Heart right ventricle (tissue), 16 donors: ENCODE data around the gene BABAM2. TPM values are rescaled to one million over a fixed set of nuclear protein-coding genes. Genes with fewer than 3 reads are reported as not detected.

Experiments used
- ATAC-seq, 8 donors: fragments of 200-7000 bp; cut with Tn5 transposase; one replicate each; pipeline ENCODE4 v1.9.1; 2020; ENCODE audit warnings: mild to moderate bottlenecking in 8 of 8, moderate library complexity in 8 of 8, moderate number of reproducible peaks in 1 of 8
- DNase-seq, 2 donors: peaks; one replicate each; pipeline ENCODE4 v3.0.0-alpha.2; 2020
- H3K27ac ChIP-seq, 10 donors: fragments of 200-600 bp; sonication (generic) in 2 of 10; one replicate each; pipeline versions ENCODE4 v1.5.0 to v1.8.0; 2020 to 2022; ENCODE audit warnings: mild to moderate bottlenecking in 3 of 10
- H3K27me3 ChIP-seq, 7 donors: fragments of 200-600 bp; one replicate each; pipeline ENCODE4 v1.8.0; 2021 to 2022; ENCODE audit warnings: mild to moderate bottlenecking in 2 of 7
- H3K36me3 ChIP-seq, 9 donors: fragments of 200-600 bp; sonication (generic) in 1 of 9; one replicate each; pipeline versions ENCODE4 v1.5.0 to v1.8.0; 2020 to 2022; ENCODE audit warnings: mild to moderate bottlenecking in 2 of 9
- H3K4me1 ChIP-seq, 9 donors: fragments of 200-600 bp; sonication (generic) in 1 of 9; one replicate each; pipeline versions ENCODE4 v1.5.0 to v1.8.0; 2020 to 2022; ENCODE audit warnings: mild to moderate bottlenecking in 4 of 9
- H3K4me3 ChIP-seq, 10 donors: fragments of 200-600 bp; sonication (generic) in 2 of 10; one replicate each; pipeline versions ENCODE4 v1.5.0 to v1.8.0; 2020 to 2022; ENCODE audit warnings: mild to moderate bottlenecking in 7 of 10, moderate library complexity in 2 of 10
- H3K9me3 ChIP-seq, 11 donors: fragments of 200-600 bp in 10 of 11; sonication (generic) in 2 of 11; one replicate each; pipeline versions ENCODE4 v1.5.0 to v1.8.0; 2013 to 2022; ENCODE audit warnings: mild to moderate bottlenecking in 2 of 11, control low read depth in 1 of 11, moderate library complexity in 1 of 11
- CTCF ChIP-seq, 9 donors: fragments of 200-600 bp; sonication (generic) in 2 of 9; IDR thresholded peaks; one replicate each; pipeline versions ENCODE4 v1.5.0 to v1.8.0; 2021 to 2022; ENCODE audit warnings: antibody characterized with exemption in 9 of 9, mild to moderate bottlenecking in 5 of 9, moderate library complexity in 1 of 9
- WGBS, 2 donors: extraction: QIAGEN DNeasy Blood & Tissue Kit; methylation state at CpG; one replicate each; pipeline ENCODE4 v1.1.7; 2013; ENCODE audit warnings: inconsistent platforms in 1 of 2; 5-methylcytosine and 5-hydroxymethylcytosine counted together
- intact Hi-C, 10 donors: fragments of 100-400 bp; cut with DNase I; formaldehyde crosslinking; loops; one replicate each; pipeline versions ENCODE4 v1.11.1 to v1.14.2; 2022
- polyA plus RNA-seq, 2 donors: library from polyadenylated mRNA; stranded (reverse); fragments of 200-250 nt; gene quantifications; one replicate each; pipeline ENCODE4 v1.2.3, GENCODE V29; 2013
- total RNA-seq, 10 donors: library from RNA; stranded (reverse); fragmentation: NEBNext Ultra II Directional in 3 of 10; extraction: Animal tissue kit (Norgen Biotek cat#: 25700) in 3 of 10; gene quantifications; one replicate each; pipeline versions ENCODE4 v1.2.1 to v1.2.4, GENCODE V29; 2021 to 2023
- donor health status: Arrhythmogenic right ventricular cardiomyopathy.
- donor health status: ischemic (EF 13 %, LVEDD 7.1; RV severe dilation, severe dysfunction).
- donor health status: healthy with polysubstance abuse.
- donor health status: DM: no; HTN: yes; CAD: no.
- donor health status: DM: no; HTN: no; CAD: no.
- donor health status: ischemic (EF 25% LVEDD 6.9; RV normal size, moderate dysfunction).
- donor health status: ischemic (EF 25% LVEDD 5.7; RV mildly dilated, moderate dysfunction).
- donor health status: healthy.
- donor health status: DM: yes; HTN: yes; CAD: no.
- donor health status: Ischemic cardiomyopathy.
- donor health status: ischemic (EF 35%, LVEDD 5.7; RV mildly dilated, moderate dysfunction).
- donor health status: nonischemic (EF 11% LVEDD 7.7; RV severe dilation, severe dysfunction).
- donor health status: DM: yes; HTN: yes; CAD: no.
- donor health status: PGD.
- donor health status: ischemic (EF 29% LVEDD 5.4; RV normal size, mild dysfunction).
- donor health status: nonischemic (EF 23%, LVEDD 6.1; RV moderate dilation, normal function).

Gene BABAM2
- total and polyA plus RNA-seq, 12 donors, result 13.3 to 83.4 (median 65.9) TPM

GRCh38 chr2:27993950-27994728 is 103.6 kb downstream of the BABAM2 start:
- no peaks in the 10 kb centered on the region for H3K27me3 ChIP-seq
- H3K27ac ChIP-seq, result no peak overlapping the region
- DNase-seq (no peak), ATAC-seq (peak in 4 of 8 donors; percentile 24 to 64 (median 44))
- H3K9me3 ChIP-seq, result no peaks in the 10 kb centered on the region
- peaks cover 0 to 41% (median 16%) of the 10 kb centered on the region in 9 donors for H3K4me1 ChIP-seq
- H3K4me3 ChIP-seq, result no peak overlapping the region
- no peaks in the 10 kb centered on the region for H3K36me3 ChIP-seq
- no peak for TF ChIP-seq CTCF (IDR thresholded peaks at IDR 0.05)
- WGBS, 2 donors, result 69 to 78% methylated on average over 5 of the region's 5 CpGs
- intact Hi-C loops, result no loop called here

GRCh38 chr2:27996156-27996922 is 105.8 kb downstream of the BABAM2 start:
- Histone ChIP-seq H3K27me3 (no peaks in the 10 kb centered on the region), H3K27ac (no peak overlapping the region), H3K4me1 (peaks cover 0 to 21% (median 13%) of the 10 kb centered on the region in 9 donors), H3K4me3 (no peak overlapping the region), H3K9me3 (peaks cover 0 to 7% (median 0%) of the 10 kb centered on the region in 11 donors), H3K36me3 (no peaks in the 10 kb centered on the region)
- ATAC-seq (no peak), DNase-seq (no peak)
- intact Hi-C loops, result no loop called here
- 93 to 95% methylated on average over 5 of the region's 5 CpGs for WGBS, 2 donors
- no peak for TF ChIP-seq CTCF (IDR thresholded peaks at IDR 0.05)

- TF ChIP-seq CTCF (IDR thresholded peaks at IDR 0.05), result no peak
- Histone ChIP-seq H3K36me3 (no peaks in the 10 kb centered on the region), H3K4me3 (no peak overlapping the region), H3K9me3 (peaks cover 0 to 7% (median 0%) of the 10 kb centered on the region in 11 donors), H3K27me3 (no peaks in the 10 kb centered on the region), H3K27ac (no peak overlapping the region), H3K4me1 (peaks cover 0 to 14% (median 0%) of the 10 kb centered on the region in 9 donors)
- intact Hi-C loops, result no loop called here
- ATAC-seq, result no peak
- no peak for DNase-seq
Observed at GRCh38 chr2:28000287-28000686, 109.8 kb downstream of the BABAM2 start.

GRCh38 chr2:28002181-28002580 is 111.7 kb downstream of the BABAM2 start:
- ATAC-seq, result no peak
- H3K27ac ChIP-seq, result no peak overlapping the region
- 97 to 98% methylated on average over 2 of the region's 2 CpGs for whole genome bisulfite sequencing, 2 donors
- peaks cover 0 to 17% (median under 1%) of the 10 kb centered on the region in 9 donors for H3K4me1 ChIP-seq
- TF ChIP-seq CTCF (IDR thresholded peaks at IDR 0.05), result no peak
- intact Hi-C loops, result no loop called here
- DNase-seq, result no peak
- peaks cover 0 to 7% (median 0%) of the 10 kb centered on the region in 11 donors for H3K9me3 ChIP-seq
- no peak overlapping the region for H3K4me3 ChIP-seq
- H3K36me3 ChIP-seq, result no peaks in the 10 kb centered on the region
- H3K27me3 ChIP-seq, result no peaks in the 10 kb centered on the region
